ENCODE results near the gene HBA1.
"Not testable (repeated sequence)": the region's sequence is repeated elsewhere in the genome, so short reads cannot be mapped to it uniquely, and the experiment has no call there.

HBA1 gene

GRCh38 chr16:176477-177382 lies at the start of gene HBA1:
Gene HBA1, plus strand, starts transcription at chr16:176680. Its CDS starts 37 bp downstream, at chr16:176717.
- not testable (repeated sequence) for DNase-seq

- no peak for DNase-seq
Observed at GRCh38 chr16:129075-129474, 47.4 kb upstream of the HBA1 start.

GRCh38 chr16:130533-131173 lies 45.8 kb upstream of the HBA1 start:
- no peak for DNase-seq

- DNase-seq = no peak
Observed at GRCh38 chr16:132120-132519, 44.4 kb upstream of the HBA1 start.

GRCh38 chr16:133716-134115 lies 42.8 kb upstream of the HBA1 start:
- DNase-seq = no peak

- peak in 1 of 2 donors; percentile 28 for DNase-seq
Observed at GRCh38 chr16:138049-138417, 38.4 kb upstream of the HBA1 start.

GRCh38 chr16:140175-140857 lies 36.2 kb upstream of the HBA1 start:
- DNase-seq = no peak

GRCh38 chr16:142405-142967 lies 34.0 kb upstream of the HBA1 start:
- no peak for DNase-seq

- DNase-seq = no peak
Observed at GRCh38 chr16:143047-143446, 33.4 kb upstream of the HBA1 start.

GRCh38 chr16:143456-143855 lies 33.0 kb upstream of the HBA1 start:
- DNase-seq = no peak

- DNase-seq = no peak
Observed at GRCh38 chr16:144797-145252, 31.7 kb upstream of the HBA1 start.

- no peak for DNase-seq
Observed at GRCh38 chr16:146646-147045, 29.8 kb upstream of the HBA1 start.

- no peak for DNase-seq
Observed at GRCh38 chr16:149024-149660, 27.3 kb upstream of the HBA1 start.

- no peak for DNase-seq
Observed at GRCh38 chr16:152141-153128, 24.0 kb upstream of the HBA1 start, which contains the start of gene HBZ. Gene HBZ, plus strand, starts transcription at chr16:152644. Its CDS starts 266 bp downstream, at chr16:152910.

GRCh38 chr16:153129-153521 lies 23.4 kb upstream of the HBA1 start:
- DNase-seq = not testable (repeated sequence)

GRCh38 chr16:153550-154216 lies 22.8 kb upstream of the HBA1 start:
- DNase-seq = not testable (repeated sequence)

GRCh38 chr16:154217-155030 lies 22.1 kb upstream of the HBA1 start:
- peak; percentile 7 to 15 for DNase-seq

- DNase-seq = no peak
Observed at GRCh38 chr16:155031-155398, 21.5 kb upstream of the HBA1 start.

- no peak for DNase-seq
Observed at GRCh38 chr16:159136-159849, 17.2 kb upstream of the HBA1 start.
